Measurements from ENCODE around the gene UBE4B. TPM values are rescaled to one million over a fixed set of nuclear protein-coding genes. Genes with fewer than 3 reads are reported as not detected.
A peak's percentile ranks its signal among the peaks of the same experiment; 100 is the strongest.
"Not testable (repeated sequence)": the region's sequence is repeated elsewhere in the genome, so short reads cannot be mapped to it uniquely, and the experiment has no call there.

UBE4B gene
- total RNA-seq, 1 donor from 2014 or later, result 80.3 TPM

GRCh38 chr1:10025354-10025753 lies 7.4 kb upstream of the UBE4B start:
- DNase-seq, result no peak
- peaks cover 8% of the 10 kb centered on the region for H3K9me3 ChIP-seq (replicated peaks)
- no peak overlapping the region for H3K4me3 ChIP-seq
- H3K27ac ChIP-seq (replicated peaks), result no peak overlapping the region
- no peaks in the 10 kb centered on the region for H3K36me3 ChIP-seq
- peaks cover 4% of the 10 kb centered on the region for H3K4me1 ChIP-seq
- intact Hi-C loops (cut with micrococcal nuclease), result no loop called here
- no peaks in the 10 kb centered on the region for H3K27me3 ChIP-seq (ENCODE audit: low read depth)
- TF ChIP-seq CTCF (IDR thresholded peaks at IDR 0.05; ENCODE audit: borderline replicate concordance), result no peak

- Histone ChIP-seq H3K27me3 (ENCODE audit: low read depth) (no peaks in the 10 kb centered on the region), H3K9me3 (replicated peaks) (peaks cover 8% of the 10 kb centered on the region), H3K36me3 (no peaks in the 10 kb centered on the region), H3K27ac (replicated peaks) (no peak overlapping the region), H3K4me3 (no peak overlapping the region), H3K4me1 (peaks cover 17% of the 10 kb centered on the region)
- no peak for DNase-seq
- intact Hi-C loops (cut with micrococcal nuclease), result no loop called here
- no peak for TF ChIP-seq CTCF (IDR thresholded peaks at IDR 0.05; ENCODE audit: borderline replicate concordance)
Measured at GRCh38 chr1:10027027-10027426, 5.7 kb upstream of the UBE4B start.

- intact Hi-C loops (cut with micrococcal nuclease); H3K36me3 ChIP-seq; H3K27me3 ChIP-seq (ENCODE audit: low read depth); H3K27ac ChIP-seq (replicated peaks); H3K4me3 ChIP-seq; DNase-seq; H3K9me3 ChIP-seq (replicated peaks): not testable (repeated sequence)
- peaks cover 34% of the 10 kb centered on the region for H3K4me1 ChIP-seq
Measured at GRCh38 chr1:10028956-10029500, 3.7 kb upstream of the UBE4B start.

DNA sequence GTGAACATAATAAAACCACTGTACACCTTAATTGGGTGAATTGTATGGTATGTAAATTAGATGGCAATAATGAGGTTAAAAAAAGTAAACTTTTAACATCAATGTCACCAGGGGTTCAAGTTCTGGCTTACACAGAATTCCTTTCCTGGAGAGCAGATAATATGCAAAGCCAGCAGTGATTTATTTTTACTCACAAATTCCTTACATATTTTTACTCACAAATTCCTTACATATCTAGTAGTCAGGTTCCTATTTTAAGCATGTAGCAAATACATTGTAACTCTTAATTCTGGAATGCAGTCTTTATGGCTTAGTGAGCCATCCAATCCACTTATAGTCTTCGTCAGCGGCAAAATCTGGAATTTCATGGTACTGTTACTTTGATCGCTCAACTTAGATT lies 1.3 kb upstream of the UBE4B start:
- H3K27ac ChIP-seq (replicated peaks), result peak overlapping the region; percentile 96
- peaks cover 58% of the 10 kb centered on the region for H3K4me1 ChIP-seq
- no peaks in the 10 kb centered on the region for H3K27me3 ChIP-seq (ENCODE audit: low read depth)
- no peaks in the 10 kb centered on the region for H3K9me3 ChIP-seq (replicated peaks)
- no peak for DNase-seq
- intact Hi-C loops (cut with micrococcal nuclease), result loop anchor here (2.0 kb wide), 1 partner anchor 81 kb away; no protein-coding TSS in a partner anchor
- H3K36me3 ChIP-seq, result peaks cover 2% of the 10 kb centered on the region
- H3K4me3 ChIP-seq, result no peak overlapping the region
- no peak for TF ChIP-seq CTCF (IDR thresholded peaks at IDR 0.05; ENCODE audit: borderline replicate concordance)

GRCh38 chr1:10033359-10033845 lies 644 bp downstream of the UBE4B start:
- Histone ChIP-seq H3K27me3 (ENCODE audit: low read depth) (no peaks in the 10 kb centered on the region), H3K27ac (replicated peaks) (peak overlapping the region; percentile 96), H3K4me3 (peak overlapping the region; percentile 100), H3K4me1 (peaks cover 60% of the 10 kb centered on the region), H3K36me3 (peaks cover 20% of the 10 kb centered on the region), H3K9me3 (replicated peaks) (no peaks in the 10 kb centered on the region)
- DNase-seq, result no peak
- intact Hi-C loops (cut with micrococcal nuclease), result no loop called here
- TF ChIP-seq CTCF (IDR thresholded peaks at IDR 0.05; ENCODE audit: borderline replicate concordance), result no peak

- Histone ChIP-seq H3K4me3 (no peak overlapping the region), H3K9me3 (replicated peaks) (no peaks in the 10 kb centered on the region), H3K4me1 (peaks cover 40% of the 10 kb centered on the region), H3K27me3 (ENCODE audit: low read depth) (no peaks in the 10 kb centered on the region), H3K36me3 (peaks cover 43% of the 10 kb centered on the region), H3K27ac (replicated peaks) (no peak overlapping the region)
- intact Hi-C loops (cut with micrococcal nuclease), result no loop called here
- TF ChIP-seq CTCF (IDR thresholded peaks at IDR 0.05; ENCODE audit: borderline replicate concordance), result no peak
- DNase-seq, result no peak
Measured at GRCh38 chr1:10042746-10043145, 10.0 kb downstream of the UBE4B start.
